ENCODE data around the gene GLP2R.
"Not testable (repeated sequence)": the region's sequence is repeated elsewhere in the genome, so short reads cannot be mapped to it uniquely, and the experiment has no call there.

Gene GLP2R

GRCh38 chr17:9905078-9905415 lies 79.3 kb downstream of the GLP2R start, which contains the start of gene RCVRN:
RCVRN (minus strand) TSS chr17:9905271; CDS start chr17:9905180, 91 bp downstream.
- no peak for DNase-seq (ENCODE audit: insufficient read length, low spot score)
- FAIRE-seq: no peak
- no peak for TF ChIP-seq POLR2A (IDR thresholded peaks at IDR 0.05; ENCODE audit: low read depth, low read length)

- DNase-seq (ENCODE audit: insufficient read length, low spot score): peak; percentile 32
- no peak for FAIRE-seq
- no peak for TF ChIP-seq POLR2A (IDR thresholded peaks at IDR 0.05; ENCODE audit: low read depth, low read length)
Measured at GRCh38 chr17:9905902-9906301, 80.2 kb downstream of the GLP2R start.

DNA sequence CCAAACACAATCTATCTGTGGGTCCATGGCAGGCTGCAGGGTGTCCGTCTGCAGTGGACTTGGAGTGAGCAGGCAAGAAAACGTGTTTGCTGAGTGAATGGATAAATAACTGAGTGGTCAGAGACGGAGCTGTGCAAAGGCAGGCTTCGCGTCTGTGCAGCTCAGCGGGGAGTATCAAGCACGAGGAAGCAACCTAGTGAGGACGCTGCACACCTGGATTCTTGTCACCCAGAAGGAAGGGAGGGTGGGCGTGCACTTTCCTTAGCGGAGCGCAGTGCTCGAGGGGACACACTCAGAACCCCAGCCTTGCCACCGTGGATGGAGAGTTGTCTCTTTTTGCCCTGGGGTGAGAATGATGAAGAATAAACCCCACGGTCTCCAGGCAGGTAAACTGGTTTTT lies 80.9 kb downstream of the GLP2R start:
- no peak for TF ChIP-seq POLR2A (IDR thresholded peaks at IDR 0.05; ENCODE audit: low read depth, low read length)
- FAIRE-seq (no peak), DNase-seq (ENCODE audit: insufficient read length, low spot score) (no peak)

- DNase-seq (ENCODE audit: insufficient read length, low spot score) (no peak), FAIRE-seq (no peak)
- no peak for TF ChIP-seq POLR2A (IDR thresholded peaks at IDR 0.05; ENCODE audit: low read depth, low read length)
Measured at GRCh38 chr17:9907131-9907530, 81.4 kb downstream of the GLP2R start.

DNA sequence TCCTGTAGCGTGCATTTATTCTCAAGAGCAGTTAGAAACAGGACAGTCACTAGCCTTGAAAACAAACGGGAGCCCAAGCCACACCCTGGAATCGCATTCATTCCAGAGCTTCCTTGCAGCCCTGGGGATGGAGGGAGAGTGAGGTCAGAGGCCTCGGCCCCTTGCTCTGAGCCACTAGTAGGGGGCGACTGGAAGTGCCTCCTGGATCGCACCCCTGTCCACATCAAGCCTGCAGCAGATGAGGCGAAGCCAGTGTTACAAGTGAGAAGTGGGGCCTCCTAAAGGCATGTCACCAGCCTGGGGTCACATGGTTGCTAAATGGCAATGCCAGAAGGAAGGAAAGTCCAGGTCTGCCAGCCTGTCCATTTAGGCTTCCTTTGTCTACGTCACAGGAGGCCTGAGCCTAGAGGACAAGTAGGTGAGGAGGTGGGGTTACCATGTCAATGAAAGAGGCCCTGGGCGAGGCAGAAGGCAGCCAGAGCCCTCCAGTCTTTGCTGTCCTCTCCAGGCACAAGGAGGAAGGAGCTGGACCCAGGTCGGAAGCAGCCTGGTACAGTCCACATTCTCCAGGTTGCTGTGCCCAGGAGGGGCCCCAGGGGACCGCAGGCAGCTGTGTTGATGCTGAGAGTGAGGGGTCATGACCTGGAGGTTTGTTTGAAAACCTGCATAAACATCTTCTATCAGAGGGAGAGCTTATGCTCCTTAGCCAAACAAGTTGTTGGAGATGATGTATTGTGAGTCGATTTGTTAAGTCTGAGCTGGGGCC lies 82.3 kb downstream of the GLP2R start:
- no peak for FAIRE-seq
- no peak for DNase-seq (ENCODE audit: insufficient read length, low spot score)
- TF ChIP-seq POLR2A (IDR thresholded peaks at IDR 0.05; ENCODE audit: low read depth, low read length): no peak

GRCh38 chr17:9908649-9909042 lies 82.9 kb downstream of the GLP2R start:
- FAIRE-seq (no peak), DNase-seq (ENCODE audit: insufficient read length, low spot score) (no peak)
- TF ChIP-seq POLR2A (IDR thresholded peaks at IDR 0.05; ENCODE audit: low read depth, low read length): no peak

- TF ChIP-seq POLR2A (IDR thresholded peaks at IDR 0.05; ENCODE audit: low read depth, low read length): no peak
- no peak for FAIRE-seq
- no peak for DNase-seq (ENCODE audit: insufficient read length, low spot score)
Measured at GRCh38 chr17:9911089-9911488, 85.4 kb downstream of the GLP2R start.

- no peak for TF ChIP-seq POLR2A (IDR thresholded peaks at IDR 0.05; ENCODE audit: low read depth, low read length)
- no peak for DNase-seq (ENCODE audit: insufficient read length, low spot score)
- FAIRE-seq: no peak
Measured at GRCh38 chr17:9912121-9913099, 86.7 kb downstream of the GLP2R start.

GRCh38 chr17:9913476-9913875 lies 87.8 kb downstream of the GLP2R start:
- no peak for FAIRE-seq
- TF ChIP-seq POLR2A (IDR thresholded peaks at IDR 0.05; ENCODE audit: low read depth, low read length): no peak
- no peak for DNase-seq (ENCODE audit: insufficient read length, low spot score)

GRCh38 chr17:9916108-9916507 lies 90.4 kb downstream of the GLP2R start:
- TF ChIP-seq POLR2A (IDR thresholded peaks at IDR 0.05; ENCODE audit: low read depth, low read length): no peak
- no peak for FAIRE-seq
- no peak for DNase-seq (ENCODE audit: insufficient read length, low spot score)

- no peak for DNase-seq (ENCODE audit: insufficient read length, low spot score)
- no peak for TF ChIP-seq POLR2A (IDR thresholded peaks at IDR 0.05; ENCODE audit: low read depth, low read length)
- FAIRE-seq: no peak
Measured at GRCh38 chr17:9917131-9917530, 91.4 kb downstream of the GLP2R start.

GRCh38 chr17:9917801-9918200 lies 92.1 kb downstream of the GLP2R start:
- FAIRE-seq (no peak), DNase-seq (ENCODE audit: insufficient read length, low spot score) (no peak)
- TF ChIP-seq POLR2A (IDR thresholded peaks at IDR 0.05; ENCODE audit: low read depth, low read length): no peak

DNA sequence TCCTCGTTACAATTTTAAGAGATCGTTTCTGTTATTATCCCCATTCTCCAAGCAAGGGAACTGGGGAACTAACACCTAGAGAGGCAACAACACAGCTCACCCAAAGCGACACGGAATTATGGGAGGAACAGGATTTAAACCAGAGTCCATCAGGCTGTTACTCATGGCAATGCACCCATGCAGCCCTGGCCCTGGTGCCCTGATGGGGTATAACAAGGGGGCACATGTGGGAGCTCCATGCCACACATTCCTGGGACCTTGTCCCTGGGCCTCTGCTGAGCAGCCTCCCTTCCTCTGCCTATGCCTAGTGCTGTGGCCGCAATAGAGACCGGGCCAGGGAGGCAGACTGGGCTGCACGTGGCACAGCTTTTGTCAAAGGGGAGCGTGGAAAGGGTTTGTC lies 92.6 kb downstream of the GLP2R start:
- no peak for DNase-seq (ENCODE audit: insufficient read length, low spot score)
- FAIRE-seq: no peak
- TF ChIP-seq POLR2A (IDR thresholded peaks at IDR 0.05; ENCODE audit: low read depth, low read length): no peak

- FAIRE-seq: no peak
- no peak for TF ChIP-seq POLR2A (IDR thresholded peaks at IDR 0.05; ENCODE audit: low read depth, low read length)
- DNase-seq (ENCODE audit: insufficient read length, low spot score): no peak
Measured at GRCh38 chr17:9918804-9919352, 93.2 kb downstream of the GLP2R start.

- DNase-seq (ENCODE audit: insufficient read length, low spot score); FAIRE-seq: not testable (repeated sequence)
Measured at GRCh38 chr17:9921216-9921615, 95.5 kb downstream of the GLP2R start.

Measured in H54 (cell line).